ENCODE results near the gene APOB. TPM values are rescaled to one million over a fixed set of nuclear protein-coding genes. Genes with fewer than 3 reads are reported as not detected.
A peak's percentile ranks its signal among the peaks of the same experiment; 100 is the strongest.

Gene APOB
- polyA plus RNA-seq, 3 donors, result 0.90 to 2.2 (median 1.5) TPM

GRCh38 chr2:20989404-20989803 lies 54.5 kb downstream of the APOB start:
- no peak for DNase-seq (ENCODE audit: low read depth in 3 of 3, low spot score in 2 of 3)

GRCh38 chr2:20988905-20989304 lies 55.0 kb downstream of the APOB start:
- no peak for DNase-seq (ENCODE audit: low read depth in 3 of 3, low spot score in 2 of 3)

GRCh38 chr2:20986024-20986939 lies 57.6 kb downstream of the APOB start:
- no peak for DNase-seq (ENCODE audit: low read depth in 3 of 3, low spot score in 2 of 3)

GRCh38 chr2:20985062-20985461 lies 58.8 kb downstream of the APOB start:
- DNase-seq (ENCODE audit: low read depth in 3 of 3, low spot score in 2 of 3), result no peak

- no peak for DNase-seq (ENCODE audit: low read depth in 3 of 3, low spot score in 2 of 3)
Observed at GRCh38 chr2:20984408-20984807, 59.5 kb downstream of the APOB start.

- DNase-seq (ENCODE audit: low read depth in 3 of 3, low spot score in 2 of 3), result no peak
Observed at GRCh38 chr2:20983844-20984243, 60.0 kb downstream of the APOB start.

- no peak for DNase-seq (ENCODE audit: low read depth in 3 of 3, low spot score in 2 of 3)
Observed at GRCh38 chr2:20982861-20983260, 61.0 kb downstream of the APOB start.

GRCh38 chr2:20977520-20978180 lies 66.2 kb downstream of the APOB start:
- no peak for DNase-seq (ENCODE audit: low read depth in 3 of 3, low spot score in 2 of 3)

- no peak for DNase-seq (ENCODE audit: low read depth in 3 of 3, low spot score in 2 of 3)
Observed at GRCh38 chr2:20976527-20976926, 67.3 kb downstream of the APOB start.

DNA sequence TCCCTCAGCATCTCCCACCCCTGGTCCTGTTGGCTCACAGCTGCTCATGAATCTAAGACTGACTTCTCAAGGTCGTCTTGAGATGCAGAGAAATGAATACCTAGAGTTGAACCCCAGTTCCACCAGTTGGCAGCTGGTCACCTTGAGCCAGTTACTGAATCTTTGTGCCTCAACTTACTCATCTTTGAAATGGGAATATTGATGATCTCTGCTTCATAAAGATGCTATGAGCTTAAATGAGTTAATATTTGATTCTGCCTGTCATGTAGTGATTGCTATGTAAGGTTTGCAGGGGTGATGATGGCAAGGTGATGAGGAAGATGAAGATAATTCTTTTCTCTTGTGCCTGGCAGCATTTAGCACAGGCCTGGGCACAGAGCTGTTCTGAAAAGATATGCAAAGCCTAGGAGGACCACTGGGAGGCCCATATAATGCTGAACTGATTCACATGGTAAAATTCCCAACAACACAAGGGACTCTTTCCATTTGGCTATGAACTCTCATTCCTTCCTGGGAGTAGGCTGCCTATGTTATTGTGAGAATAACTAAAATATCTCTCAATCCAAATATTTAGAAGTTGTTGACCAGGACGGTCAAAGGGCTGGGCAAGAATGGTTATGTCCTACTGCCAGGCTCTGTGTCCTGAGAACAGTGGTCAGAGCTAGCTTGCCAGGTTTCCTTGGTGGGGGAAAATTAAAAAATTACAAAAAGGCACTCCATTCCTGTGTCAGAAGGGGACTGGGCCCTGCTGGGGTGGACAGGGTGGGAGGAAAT lies 70.9 kb downstream of the APOB start:
- DNase-seq (ENCODE audit: low read depth in 3 of 3, low spot score in 2 of 3), result no peak

DNA sequence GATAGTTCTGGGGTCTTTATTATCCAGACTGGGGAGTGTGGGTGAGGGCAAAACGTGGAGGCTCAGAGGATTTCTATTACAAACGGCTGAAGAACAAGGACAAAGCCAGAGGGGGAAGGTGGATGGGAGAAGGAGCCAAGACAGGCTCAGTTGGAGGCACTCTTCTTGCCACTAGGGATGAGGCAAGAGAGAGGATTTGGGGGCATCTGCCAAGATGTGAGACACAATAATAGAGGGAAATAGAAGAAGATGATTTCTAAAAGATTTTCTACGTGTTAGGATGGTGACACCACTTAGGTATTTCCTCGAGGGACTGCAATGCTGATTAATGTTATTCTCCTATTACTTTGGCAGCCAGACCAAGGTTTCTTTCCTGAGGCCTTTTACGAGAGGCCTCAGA lies 71.8 kb downstream of the APOB start:
- DNase-seq (ENCODE audit: low read depth in 3 of 3, low spot score in 2 of 3), result no peak

GRCh38 chr2:20970068-20970467 lies 73.8 kb downstream of the APOB start:
- DNase-seq (ENCODE audit: low read depth in 3 of 3, low spot score in 2 of 3), result no peak

DNA sequence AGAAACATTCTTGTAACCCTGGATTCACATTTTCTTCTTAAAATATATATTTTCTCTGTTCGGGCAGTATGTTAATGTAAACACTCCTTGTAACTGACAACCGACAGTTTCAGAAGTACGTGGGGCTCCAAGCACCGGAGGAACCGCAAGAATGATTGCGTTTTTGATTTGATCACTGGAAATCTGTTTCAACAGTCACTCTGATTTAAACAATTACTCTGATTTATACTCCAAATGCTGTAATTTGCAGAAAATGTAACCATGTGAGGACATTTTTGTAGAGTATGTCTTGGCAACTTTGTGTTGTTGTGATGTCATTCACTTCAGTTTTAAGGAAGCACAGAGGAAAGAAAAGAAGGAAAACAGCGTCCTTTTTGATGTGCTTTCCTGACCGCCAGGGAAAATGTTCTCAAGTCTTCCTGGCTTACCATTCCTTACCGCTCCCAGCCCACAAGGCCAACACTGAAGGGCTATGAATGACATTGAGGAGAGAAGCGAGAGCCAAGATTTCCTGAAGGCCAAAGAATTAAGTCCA lies 77.7 kb downstream of the APOB start:
- no peak for DNase-seq (ENCODE audit: low read depth in 3 of 3, low spot score in 2 of 3)

DNA sequence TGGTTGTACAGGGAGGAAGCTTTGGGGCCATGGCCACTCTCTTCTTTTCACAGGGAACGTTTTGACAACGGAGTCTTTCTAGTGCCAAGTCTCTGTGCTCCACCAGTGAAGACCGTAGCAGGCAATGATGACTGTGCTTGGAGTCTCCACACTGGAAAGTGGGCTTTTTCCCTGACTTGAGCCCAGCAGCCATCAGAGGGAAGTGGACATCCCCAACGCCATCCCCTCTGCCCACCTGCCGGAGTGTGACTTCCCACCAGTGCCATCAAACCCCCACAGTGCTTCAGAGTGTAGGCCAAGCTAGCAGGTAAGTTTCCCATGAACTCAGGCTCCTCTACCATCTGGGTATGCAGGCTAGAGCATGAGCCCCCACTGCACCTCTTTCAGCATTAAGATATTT lies 78.7 kb downstream of the APOB start:
- DNase-seq (ENCODE audit: low read depth in 3 of 3, low spot score in 2 of 3), result no peak

DNA sequence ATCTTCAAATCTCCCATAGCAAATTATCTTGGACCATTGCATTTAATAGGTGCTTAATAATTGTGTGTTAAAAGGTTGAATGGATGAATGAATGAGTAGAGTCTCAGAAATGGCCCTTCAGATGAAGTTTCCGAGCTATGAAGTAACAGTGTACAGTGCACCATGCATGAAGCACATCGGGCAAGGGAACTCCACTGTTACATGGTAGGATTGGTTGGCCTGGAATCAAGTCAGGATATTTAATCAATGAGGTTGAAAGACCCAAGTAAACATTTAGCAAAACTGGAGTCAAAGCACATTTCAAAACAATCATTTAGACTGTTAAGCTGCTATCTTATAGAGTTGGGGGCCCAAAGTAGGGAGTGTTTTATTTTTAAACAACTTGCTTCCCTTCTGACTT lies 80.0 kb downstream of the APOB start:
- no peak for DNase-seq (ENCODE audit: low read depth in 3 of 3, low spot score in 2 of 3)

- peak in 1 of 3 donors; percentile 68 for DNase-seq (ENCODE audit: low read depth in 3 of 3, low spot score in 2 of 3)
Observed at GRCh38 chr2:20962939-20963557, 80.8 kb downstream of the APOB start.

DNA sequence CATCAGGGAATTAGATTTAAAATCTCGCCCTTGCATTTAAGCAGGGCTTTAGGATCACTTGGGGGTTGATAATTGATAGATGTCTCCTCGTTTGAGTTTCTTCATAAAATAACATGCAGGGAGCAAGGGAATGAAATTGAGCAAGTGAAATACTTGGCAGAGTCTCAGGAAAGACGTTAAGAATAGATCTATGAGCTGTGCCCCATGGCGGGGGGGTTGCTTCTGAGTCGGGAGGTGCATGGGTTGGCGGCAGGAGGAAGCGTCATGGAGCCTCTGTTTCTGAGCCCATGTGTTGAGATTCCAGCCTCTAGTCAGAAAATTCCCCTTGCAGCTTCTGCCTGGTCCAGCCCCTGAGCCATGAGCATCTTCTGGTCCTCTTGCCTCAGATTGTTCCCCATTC lies 82.0 kb downstream of the APOB start:
- DNase-seq (ENCODE audit: low read depth in 3 of 3, low spot score in 2 of 3), result no peak

DNA sequence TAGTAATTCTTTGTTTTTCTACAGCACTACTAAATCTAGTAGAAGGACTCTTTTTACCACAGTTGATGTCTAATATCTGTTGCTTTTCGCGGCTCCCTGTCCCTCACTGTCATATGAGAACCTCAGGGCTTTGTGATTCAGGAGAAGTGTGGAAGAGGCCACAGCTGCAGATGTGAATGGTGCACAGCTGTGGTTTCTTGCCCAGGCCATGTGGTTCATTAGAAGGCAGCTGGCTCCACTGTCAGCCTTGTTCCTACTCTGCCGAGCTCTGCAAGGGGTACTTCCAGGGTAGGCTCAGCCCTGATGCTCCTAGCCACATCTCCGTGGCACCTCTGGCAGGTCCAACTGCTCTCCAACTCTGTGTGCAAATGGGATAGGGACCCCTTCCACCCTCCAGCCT lies 83.9 kb downstream of the APOB start:
- DNase-seq (ENCODE audit: low read depth in 3 of 3, low spot score in 2 of 3), result no peak

GRCh38 chr2:20959252-20959651 lies 84.6 kb downstream of the APOB start:
- no peak for DNase-seq (ENCODE audit: low read depth in 3 of 3, low spot score in 2 of 3)

DNA sequence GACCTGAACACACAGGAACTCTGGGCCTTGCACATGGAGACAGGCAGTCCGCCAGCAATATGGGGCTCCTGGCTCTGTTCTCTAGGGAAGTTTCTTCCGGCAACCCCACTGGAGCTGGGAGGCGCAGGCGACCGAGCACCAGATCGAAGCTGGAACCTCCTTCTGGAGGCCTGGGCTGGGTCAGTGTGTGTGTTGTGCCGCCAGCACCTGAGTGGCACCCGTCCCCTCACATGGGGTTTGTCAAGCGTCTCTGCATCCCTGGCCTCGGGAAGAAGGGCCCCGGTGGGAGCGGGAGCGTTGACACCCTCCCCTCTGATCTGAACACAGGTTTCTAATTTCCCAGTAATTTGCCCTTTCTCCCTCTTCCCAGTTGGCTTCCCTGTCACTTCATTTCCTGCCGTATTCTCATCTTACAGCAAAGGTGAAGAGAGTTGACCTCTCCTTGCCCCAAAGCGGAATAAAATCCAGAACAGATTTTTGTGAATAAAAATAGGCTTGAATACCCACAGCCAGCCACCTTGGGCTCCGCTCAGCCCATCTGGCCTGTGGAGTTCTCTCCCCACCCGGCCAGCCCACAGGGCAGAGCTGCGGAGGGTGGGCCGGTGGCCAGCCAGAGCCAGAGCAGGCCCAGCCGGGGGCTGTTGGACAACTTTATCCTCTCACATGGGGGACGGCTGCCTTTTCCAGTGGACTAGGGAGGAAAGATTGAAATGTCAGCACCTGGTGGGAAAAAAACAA lies 85.9 kb downstream of the APOB start:
- DNase-seq (ENCODE audit: low read depth in 3 of 3, low spot score in 2 of 3), result no peak

All from right renal cortex interstitium (tissue), 3 donors.